ENCODE results near the gene CLEC11A.
"Not testable (repeated sequence)": the region's sequence is repeated elsewhere in the genome, so short reads cannot be mapped to it uniquely, and the experiment has no call there.

CLEC11A gene

GRCh38 chr19:50756244-50756643 is 33.1 kb downstream of the CLEC11A start:
- DNase-seq (ENCODE audit: low read depth): not testable (repeated sequence)

GRCh38 chr19:50757624-50758023 is 34.5 kb downstream of the CLEC11A start:
- not testable (repeated sequence) for DNase-seq (ENCODE audit: low read depth)

- not testable (repeated sequence) for DNase-seq (ENCODE audit: low read depth)
Measured at GRCh38 chr19:50759076-50759475, 35.9 kb downstream of the CLEC11A start.

DNA sequence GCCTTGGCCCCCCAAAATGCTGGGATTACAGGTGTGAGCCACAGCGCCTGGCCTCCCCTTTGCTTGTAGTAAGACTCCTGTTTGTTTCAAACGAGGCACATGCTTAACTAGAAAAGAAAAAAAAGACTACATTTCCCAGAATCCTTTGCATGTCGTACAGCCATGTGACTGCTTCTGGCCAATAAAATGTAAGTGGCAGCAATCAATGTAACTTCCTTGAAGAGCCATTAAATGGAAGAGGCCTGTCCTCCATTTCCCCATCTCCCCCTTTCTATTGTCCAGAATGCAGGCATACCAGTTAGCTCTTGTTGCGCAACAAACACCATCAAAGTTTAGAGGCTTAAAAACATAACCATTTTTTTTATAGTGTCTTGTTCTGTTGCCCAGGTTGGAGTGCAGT is 36.7 kb downstream of the CLEC11A start:
- no peak for DNase-seq (ENCODE audit: low read depth)

DNA sequence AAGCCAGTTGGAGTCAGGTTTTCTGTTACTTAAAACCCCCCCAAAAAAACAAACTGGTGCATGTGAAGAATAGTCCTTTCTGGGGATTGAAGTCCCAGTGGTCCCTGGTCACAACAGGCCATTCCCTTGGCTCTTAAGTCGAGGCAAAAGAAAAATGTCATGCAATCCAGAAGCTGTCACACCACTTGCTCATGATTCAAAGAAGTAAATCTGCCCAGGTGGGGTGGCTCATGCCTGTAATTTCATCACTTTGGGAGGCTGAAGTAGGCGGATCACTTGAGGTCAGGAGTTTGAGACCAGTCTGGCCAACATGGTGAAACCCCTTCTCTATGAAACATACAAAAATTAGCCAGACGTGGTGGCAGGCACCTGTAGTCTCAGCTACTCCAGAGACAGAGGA is 38.3 kb downstream of the CLEC11A start:
- not testable (repeated sequence) for DNase-seq (ENCODE audit: low read depth)

- not testable (repeated sequence) for DNase-seq (ENCODE audit: low read depth)
Measured at GRCh38 chr19:50763521-50763920, 40.4 kb downstream of the CLEC11A start.

DNA sequence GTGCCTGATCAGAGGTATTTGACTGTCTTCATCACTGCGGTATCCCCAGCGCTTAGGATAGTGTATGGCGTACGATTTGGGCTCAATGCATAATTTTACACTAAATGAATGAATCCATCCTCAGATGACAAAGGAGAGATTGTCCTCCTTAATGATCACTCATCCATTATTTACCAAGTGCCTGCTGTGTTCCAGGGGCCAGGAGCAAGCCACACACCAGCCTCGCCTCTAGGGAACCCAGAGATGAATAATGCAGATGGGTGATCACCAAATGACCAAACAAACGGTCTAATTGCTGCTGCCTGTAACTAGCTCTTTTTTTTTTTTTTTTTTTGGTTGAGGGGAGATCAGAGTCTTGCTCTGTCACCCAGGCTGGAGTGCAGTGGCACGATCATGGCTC is 41.2 kb downstream of the CLEC11A start:
- DNase-seq (ENCODE audit: low read depth): no peak

GRCh38 chr19:50766746-50767145 is 43.6 kb downstream of the CLEC11A start:
- DNase-seq (ENCODE audit: low read depth): not testable (repeated sequence)

- not testable (repeated sequence) for DNase-seq (ENCODE audit: low read depth)
Measured at GRCh38 chr19:50767263-50767662, 44.1 kb downstream of the CLEC11A start.

GRCh38 chr19:50768277-50768676 is 45.1 kb downstream of the CLEC11A start:
- DNase-seq (ENCODE audit: low read depth): no peak

- DNase-seq (ENCODE audit: low read depth): not testable (repeated sequence)
Measured at GRCh38 chr19:50770164-50770563, 47.0 kb downstream of the CLEC11A start, which contains the start of gene GPR32. GPR32 (plus strand) TSS chr19:50770464; CDS start chr19:50770601, 137 bp downstream.

DNA sequence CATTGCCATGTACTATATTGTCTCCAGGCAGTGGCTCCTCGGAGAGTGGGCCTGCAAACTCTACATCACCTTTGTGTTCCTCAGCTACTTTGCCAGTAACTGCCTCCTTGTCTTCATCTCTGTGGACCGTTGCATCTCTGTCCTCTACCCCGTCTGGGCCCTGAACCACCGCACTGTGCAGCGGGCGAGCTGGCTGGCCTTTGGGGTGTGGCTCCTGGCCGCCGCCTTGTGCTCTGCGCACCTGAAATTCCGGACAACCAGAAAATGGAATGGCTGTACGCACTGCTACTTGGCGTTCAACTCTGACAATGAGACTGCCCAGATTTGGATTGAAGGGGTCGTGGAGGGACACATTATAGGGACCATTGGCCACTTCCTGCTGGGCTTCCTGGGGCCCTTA is 47.7 kb downstream of the CLEC11A start:
- no peak for DNase-seq (ENCODE audit: low read depth)

DNA sequence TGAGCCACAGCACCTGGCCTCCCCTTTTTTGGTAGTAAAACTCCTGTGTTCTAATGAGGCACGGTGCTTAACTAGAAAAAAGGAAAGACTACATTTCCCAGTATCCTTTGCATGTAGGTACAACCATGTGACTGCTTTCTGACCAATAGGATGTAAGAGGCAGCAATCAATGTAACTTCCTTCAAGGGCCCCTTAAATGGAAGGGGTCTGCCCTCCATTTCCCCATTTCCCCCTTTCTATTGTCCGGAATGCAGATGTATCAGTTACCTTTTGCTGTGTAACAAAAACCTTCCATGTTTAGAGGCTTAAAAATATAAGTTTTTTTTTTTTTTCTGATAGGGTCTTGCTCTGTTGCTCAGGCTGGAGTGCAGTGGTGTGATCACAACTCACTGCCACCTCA is 49.3 kb downstream of the CLEC11A start:
- no peak for DNase-seq (ENCODE audit: low read depth)

- DNase-seq (ENCODE audit: low read depth): not testable (repeated sequence)
Measured at GRCh38 chr19:50772912-50773311, 49.7 kb downstream of the CLEC11A start.

GRCh38 chr19:50773454-50773853 is 50.3 kb downstream of the CLEC11A start:
- DNase-seq (ENCODE audit: low read depth): not testable (repeated sequence)
